Caco-2 (cell line): ENCODE data around the gene PLA2G4D. TPM values are rescaled to one million over a fixed set of nuclear protein-coding genes. Genes with fewer than 3 reads are reported as not detected.

Source experiments
- BruUV-seq: library from RNA; stranded (reverse); fragments of 400-500 nt; replicated peaks from 2 replicates; lab custom pipeline; 2021; lab: Mats Ljungman, UMichigan
- CTCF ChIA-PET: fragments of 300-600 bp; sonication (Branson Sonifier 250); formaldehyde crosslinking; loops from one replicate; lab custom pipeline; 2022; ENCODE audit warnings: antibody characterized with exemption; lab: Charles Lee
- POLR2A ChIA-PET: fragments of 300-600 bp; sonication (Branson Sonifier 250); formaldehyde crosslinking; loops from one replicate; lab custom pipeline; 2022; ENCODE audit warnings: antibody characterized with exemption; lab: Charles Lee
- DNase-seq, 2 experiments: peaks; one replicate each; pipeline versions ENCODE4 v3.0.0 to v3.0.0-alpha.2; 2020 to 2022
- H3K27me3 ChIP-seq: replicated peaks from 2 replicates; pipeline ENCODE4 v1.6.0; 2011; ENCODE audit warnings: low read length; ENCODE audit not compliant: control insufficient read depth, insufficient read depth
- H3K36me3 ChIP-seq: 2 replicates; pipeline ENCODE4 v1.5.1; 2011; ENCODE audit warnings: low read length; ENCODE audit not compliant: control insufficient read depth, insufficient read depth
- H3K4me1 ChIP-seq: fragments of 250-450 bp; sonication (Bioruptor Pico); 2 replicates; pipeline ENCODE4 v1.5.1; 2020; ENCODE audit warnings: mild to moderate bottlenecking
- H3K4me3 ChIP-seq: 2 replicates; pipeline ENCODE4 v1.5.1; 2011; ENCODE audit warnings: low read depth, mild to moderate bottlenecking, control low read depth, low read length
- H3K9me3 ChIP-seq: fragments of 250-450 bp; sonication (Bioruptor Pico); 2 replicates; pipeline ENCODE4 v1.5.1; 2020; ENCODE audit warnings: mild to moderate bottlenecking, moderate library complexity
- H3K27ac Mint-ChIP-seq: one replicate; pipeline ENCODE4 v1.8.0; 2022; ENCODE audit warnings: mixed read lengths; ENCODE audit not compliant: unreplicated experiment
- H3K27me3 Mint-ChIP-seq: one replicate; pipeline ENCODE4 v1.8.0; 2022; ENCODE audit warnings: mixed read lengths; ENCODE audit not compliant: insufficient read depth, unreplicated experiment
- H3K36me3 Mint-ChIP-seq: one replicate; pipeline ENCODE4 v1.8.0; 2022; ENCODE audit warnings: mild to moderate bottlenecking, mixed read lengths; ENCODE audit not compliant: insufficient read depth, unreplicated experiment
- H3K4me1 Mint-ChIP-seq: one replicate; pipeline ENCODE4 v1.8.0; 2022; ENCODE audit warnings: low read depth, mixed read lengths; ENCODE audit not compliant: unreplicated experiment
- H3K4me3 Mint-ChIP-seq: one replicate; pipeline ENCODE4 v1.8.0; 2022; ENCODE audit warnings: mild to moderate bottlenecking, moderate library complexity, mixed read lengths; ENCODE audit not compliant: unreplicated experiment
- H3K9me3 Mint-ChIP-seq: one replicate; pipeline ENCODE4 v1.8.0; 2022; ENCODE audit warnings: mixed read lengths; ENCODE audit not compliant: unreplicated experiment
- CTCF ChIP-seq, 2 experiments: fragments of 200-600 bp in 1 of 2; IDR thresholded peaks; 1 replicate in 1 of 2; 2 replicates in 1 of 2; pipeline versions ENCODE4 v1.5.1 to v1.8.0; 2011 to 2022; ENCODE audit warnings: antibody characterized with exemption in 1 of 2, control low read depth in 1 of 2, inconsistent platforms in 1 of 2, low read depth in 1 of 2, low read length in 1 of 2, mild to moderate bottlenecking in 1 of 2, moderate library complexity in 1 of 2; ENCODE audit not compliant: insufficient read depth in 1 of 2, severe bottlenecking in 1 of 2, unreplicated experiment in 1 of 2
- intact Hi-C: fragments of 100-400 bp; cut with micrococcal nuclease; formaldehyde crosslinking; loops from one replicate; pipeline ENCODE4 v1.10.0; 2022; ENCODE audit not compliant: unreplicated experiment
- total RNA-seq: library from RNA; stranded (reverse); gene quantifications from 2 replicates; pipeline ENCODE4 v1.2.3, GENCODE V29; 2022

PLA2G4D gene
- total RNA-seq, 1 experiment from 2014 or later, result not detected

- ChIA-PET POLR2A (no interaction called here), CTCF (no interaction called here)
- no peak overlapping the region for H3K27ac Mint-ChIP-seq
- Histone ChIP-seq H3K36me3 (no peaks in the 10 kb centered on the region), H3K9me3 (no peaks in the 10 kb centered on the region), H3K27me3 (no peaks in the 10 kb centered on the region), H3K4me1 (no peaks in the 10 kb centered on the region), H3K4me3 (no peak overlapping the region)
- H3K27me3 Mint-ChIP-seq, result peaks cover 12% of the 10 kb centered on the region
- no peak overlapping the region for H3K4me3 Mint-ChIP-seq
- DNase-seq, result no peak
- H3K4me1 Mint-ChIP-seq, result peaks cover 6% of the 10 kb centered on the region
- H3K36me3 Mint-ChIP-seq, result no peaks in the 10 kb centered on the region
- intact Hi-C loops, result no loop called here
- no TSS peak for BruUV-seq
- no peaks in the 10 kb centered on the region for H3K9me3 Mint-ChIP-seq
- TF ChIP-seq CTCF (IDR thresholded peaks at IDR 0.05; ENCODE audit: insufficient read depth in 1 of 2, low read depth in 1 of 2, low read length in 1 of 2, severe bottlenecking in 1 of 2, unreplicated experiment in 1 of 2), result no peak
Measured at GRCh38 chr15:42129364-42129763, 35.0 kb upstream of the PLA2G4D start.

GRCh38 chr15:42128476-42128875 lies 34.1 kb upstream of the PLA2G4D start:
- H3K27me3 ChIP-seq, result no peaks in the 10 kb centered on the region
- intact Hi-C loops, result no loop called here
- BruUV-seq, result no TSS peak
- no peaks in the 10 kb centered on the region for H3K36me3 ChIP-seq
- CTCF ChIA-PET, result no interaction called here
- no peak for DNase-seq
- Mint-ChIP-seq H3K27ac (no peak overlapping the region), H3K9me3 (no peaks in the 10 kb centered on the region), H3K36me3 (no peaks in the 10 kb centered on the region), H3K27me3 (peaks cover 12% of the 10 kb centered on the region), H3K4me1 (no peaks in the 10 kb centered on the region), H3K4me3 (no peak overlapping the region)
- no peak overlapping the region for H3K4me3 ChIP-seq
- POLR2A ChIA-PET, result no interaction called here
- no peaks in the 10 kb centered on the region for H3K9me3 ChIP-seq
- no peak for TF ChIP-seq CTCF (IDR thresholded peaks at IDR 0.05; ENCODE audit: insufficient read depth in 1 of 2, low read depth in 1 of 2, low read length in 1 of 2, severe bottlenecking in 1 of 2, unreplicated experiment in 1 of 2)
- no peaks in the 10 kb centered on the region for H3K4me1 ChIP-seq

- intact Hi-C loops, result no loop called here
Measured at GRCh38 chr15:42123546-42123945, 29.2 kb upstream of the PLA2G4D start.

More at GRCh38 chr15:42123546-42123945, 29.2 kb upstream of the PLA2G4D start:
- ChIA-PET POLR2A (no interaction called here), CTCF (no interaction called here)
- no peak for TF ChIP-seq CTCF (IDR thresholded peaks at IDR 0.05; ENCODE audit: insufficient read depth in 1 of 2, low read depth in 1 of 2, low read length in 1 of 2, severe bottlenecking in 1 of 2, unreplicated experiment in 1 of 2)
- DNase-seq, result no peak
- BruUV-seq, result no TSS peak
- H3K4me3 ChIP-seq, result no peak overlapping the region
- no peaks in the 10 kb centered on the region for H3K36me3 Mint-ChIP-seq
- H3K9me3 Mint-ChIP-seq, result no peaks in the 10 kb centered on the region
- H3K27me3 Mint-ChIP-seq, result peaks cover 9% of the 10 kb centered on the region
- no peak overlapping the region for H3K27ac Mint-ChIP-seq
- H3K36me3 ChIP-seq, result no peaks in the 10 kb centered on the region
- H3K27me3 ChIP-seq, result no peaks in the 10 kb centered on the region
- no peaks in the 10 kb centered on the region for H3K4me1 Mint-ChIP-seq
- H3K4me3 Mint-ChIP-seq, result no peak overlapping the region
- no peaks in the 10 kb centered on the region for H3K4me1 ChIP-seq
- H3K9me3 ChIP-seq, result no peaks in the 10 kb centered on the region
